HCT116 (cell line): Measurements from ENCODE around the gene UBA7. TPM values are rescaled to one million over a fixed set of nuclear protein-coding genes. Genes with fewer than 3 reads are reported as not detected.

Source experiments
- ATAC-seq: fragments of 200-7000 bp; cut with Tn5 transposase; 2 replicates; pipeline ENCODE4 v1.9.1; 2020; ENCODE audit warnings: mild to moderate bottlenecking, moderate library complexity
- BruUV-seq: library from RNA; stranded (reverse); fragments of 400-500 nt; replicated peaks from 2 replicates; lab custom pipeline; 2021; lab: Mats Ljungman, UMichigan
- CTCF ChIA-PET: fragments of 300-600 bp; sonication (Branson Sonifier 250); formaldehyde crosslinking; loops from one replicate; lab custom pipeline; 2021; ENCODE audit warnings: antibody characterized with exemption; lab: Charles Lee
- POLR2A ChIA-PET: fragments of 300-600, 350-600 bp; sonication (Branson Sonifier 250); formaldehyde crosslinking; loops from one replicate; lab custom pipeline; 2021; ENCODE audit warnings: antibody characterized with exemption; lab: Charles Lee
- RAD21 ChIA-PET, 2 experiments: fragments of 300-600 bp; sonication (Branson Sonifier 250); formaldehyde crosslinking; loops; one replicate each; lab custom pipeline; 2023; ENCODE audit warnings: low total read pairs in 2 of 2; ENCODE audit not compliant: uncharacterized antibody in 2 of 2, unreplicated experiment in 2 of 2, low non-redundant PET in 1 of 2; lab: Charles Lee
- DNase-seq: peaks from one replicate; pipeline ENCODE4 v3.0.0-alpha.2; 2010; ENCODE audit warnings: low read depth, low spot score
- H2AFZ ChIP-seq: fragments of 200-600 bp; shearing (Covaris generic), sonication (generic); 2 replicates; pipeline ENCODE4 v1.6.1; 2017; ENCODE audit warnings: low read depth, mixed run types, mixed read lengths, antibody characterized with exemption, low read length; ENCODE audit not compliant: poor library complexity, severe bottlenecking
- H3K27ac ChIP-seq: 2 replicates; pipeline ENCODE4 v1.5.1; 2012; ENCODE audit warnings: low read depth, low read length
- H3K27me3 ChIP-seq: fragments of 200-600 bp; sonication (generic); 2 replicates; pipeline ENCODE4 v1.6.1; 2016; ENCODE audit warnings: mixed run types, low read length, mixed read lengths; ENCODE audit not compliant: insufficient read depth
- H3K36me3 ChIP-seq, 2 experiments: fragments of 200-500 bp in 1 of 2; fragments of 200-600 bp in 1 of 2; sonication (Bioruptor generic) in 1 of 2; sonication (generic) in 1 of 2; 2 replicates each; pipeline versions ENCODE4 v1.5.1 to v1.6.1; 2014 to 2016; ENCODE audit warnings: low read length in 2 of 2, inconsistent platforms in 1 of 2, mixed read lengths in 1 of 2, mixed run types in 1 of 2; ENCODE audit not compliant: insufficient read depth in 2 of 2, control insufficient read depth in 1 of 2
- H3K4me1 ChIP-seq, 2 experiments: fragments of 200-600 bp in 1 of 2; sonication (generic) in 1 of 2; 2 replicates each; pipeline versions ENCODE4 v1.5.1 to v1.6.1; 2012 to 2017; ENCODE audit warnings: low read length in 2 of 2, inconsistent platforms in 1 of 2, mild to moderate bottlenecking in 1 of 2, mixed read lengths in 1 of 2, mixed run types in 1 of 2, moderate library complexity in 1 of 2; ENCODE audit not compliant: insufficient read depth in 2 of 2, control insufficient read depth in 1 of 2
- H3K4me2 ChIP-seq: fragments of 200-600 bp; sonication (generic); 2 replicates; pipeline ENCODE4 v1.6.1; 2017; ENCODE audit warnings: mixed run types, low read length, mixed read lengths
- H3K4me3 ChIP-seq, 2 experiments: fragments of 200-600 bp in 1 of 2; sonication (generic) in 1 of 2; replicated peaks in 1 of 2; 2 replicates each; pipeline ENCODE4 v1.5.1; 2011 to 2016; ENCODE audit warnings: low read length in 2 of 2, control low read depth in 1 of 2, low read depth in 1 of 2, mild to moderate bottlenecking in 1 of 2, mixed read lengths in 1 of 2, mixed run types in 1 of 2
- H3K79me2 ChIP-seq: fragments of 200-600 bp; sonication (generic); 2 replicates; pipeline ENCODE4 v1.6.1; 2017; ENCODE audit warnings: mild to moderate bottlenecking, mixed run types, low read length, moderate library complexity, mixed read lengths; ENCODE audit not compliant: insufficient read depth
- H3K9ac ChIP-seq: fragments of 200-600 bp; sonication (generic); 2 replicates; pipeline ENCODE4 v1.6.1; 2016; ENCODE audit warnings: low read length, mixed read lengths
- H3K9me2 ChIP-seq: fragments of 200-600 bp; sonication (generic), shearing (Covaris generic); 2 replicates; pipeline ENCODE4 v1.6.1; 2017; ENCODE audit warnings: mixed run types, mild to moderate bottlenecking, moderate library complexity; ENCODE audit not compliant: insufficient read depth
- H3K9me3 ChIP-seq, 2 experiments: fragments of 200-500 bp in 1 of 2; fragments of 200-600 bp in 1 of 2; sonication (Bioruptor generic) in 1 of 2; sonication (generic) in 1 of 2; 2 replicates each; pipeline ENCODE4 v1.6.1; 2014 to 2017; ENCODE audit warnings: low read length in 2 of 2, mixed read lengths in 2 of 2, inconsistent platforms in 1 of 2, low read depth in 1 of 2, mild to moderate bottlenecking in 1 of 2, mixed run types in 1 of 2, moderate library complexity in 1 of 2; ENCODE audit not compliant: control insufficient read depth in 1 of 2, insufficient read depth in 1 of 2
- H4K20me1 ChIP-seq: fragments of 200-600 bp; sonication (generic), shearing (Covaris generic); 2 replicates; pipeline ENCODE4 v1.6.1; 2017; ENCODE audit warnings: mixed run types, mild to moderate bottlenecking, moderate library complexity; ENCODE audit not compliant: insufficient read depth
- CBX3 ChIP-seq: IDR thresholded peaks from 2 replicates; pipeline ENCODE4 v1.6.1; 2012; ENCODE audit warnings: low read depth
- JUND ChIP-seq: IDR thresholded peaks from 2 replicates; pipeline ENCODE4 v1.6.1; 2012
- POLR2AphosphoS5 ChIP-seq: IDR thresholded peaks from 2 replicates; pipeline ENCODE4 v1.6.1; 2011; ENCODE audit warnings: mild to moderate bottlenecking, low read depth, low read length, moderate library complexity
- RAD21 ChIP-seq: IDR thresholded peaks from 2 replicates; pipeline ENCODE4 v1.6.1; 2012; ENCODE audit warnings: low read depth, mild to moderate bottlenecking
- SRF ChIP-seq: IDR thresholded peaks from 2 replicates; pipeline ENCODE4 v1.6.1; 2012; ENCODE audit warnings: low read depth
- TCF7L2 ChIP-seq: IDR thresholded peaks from 2 replicates; pipeline ENCODE4 v1.7.0; 2011; ENCODE audit warnings: borderline replicate concordance, inconsistent platforms; ENCODE audit not compliant: insufficient read depth, insufficient read length; ENCODE audit errors: extremely low read depth
- YY1 ChIP-seq: IDR thresholded peaks from 2 replicates; pipeline ENCODE4 v1.6.1; 2011; ENCODE audit warnings: low read length, low read depth, moderate library complexity, mild to moderate bottlenecking; ENCODE audit not compliant: insufficient replicate concordance; ENCODE audit errors: extremely low read depth
- ZBTB33 ChIP-seq: IDR thresholded peaks from 2 replicates; pipeline ENCODE4 v1.6.1; 2011; ENCODE audit warnings: mild to moderate bottlenecking, low read length, moderate library complexity; ENCODE audit not compliant: insufficient replicate concordance; ENCODE audit errors: extremely low read depth
- ZFX ChIP-seq: fragments of 450-650 bp; IDR thresholded peaks from 2 replicates; pipeline ENCODE4 v1.6.1; 2017
- intact Hi-C: fragments of 100-400 bp; cut with micrococcal nuclease; formaldehyde crosslinking; loops from 2 replicates; pipeline ENCODE4 v1.10.0; 2022
- total RNA-seq: library from RNA; stranded (reverse); gene quantifications from one replicate; pipeline ENCODE4 v1.2.1, GENCODE V29; 2021; ENCODE audit not compliant: unreplicated experiment
- TF ChIP-seq, protein P1 (sequence below): IDR thresholded peaks from 2 replicates; pipeline ENCODE4 v1.6.1; 2012
- TF ChIP-seq, protein P2 (sequence below): IDR thresholded peaks from 2 replicates; pipeline ENCODE4 v1.6.1; 2012

Gene UBA7
- total RNA-seq, 1 experiment from 2014 or later = 2.6 TPM

- H3K4me1 ChIP-seq = peaks cover 5 to 33% of the 10 kb centered on the region in 2 experiments; a peak in 3 of 4 replicates
- H3K4me3 ChIP-seq = no peak within 1 kb of the TSS
- no peaks in the 10 kb centered on the region for H3K79me2 ChIP-seq
- H3K36me3 ChIP-seq = no peaks in the 10 kb centered on the region
- RAD21 ChIA-PET = no interaction called here
- H3K27me3 ChIP-seq = no peaks in the 10 kb centered on the region
- ATAC-seq = no peak
- intact Hi-C loops = no loop called here
- H3K9me3 ChIP-seq = no peaks in the 10 kb centered on the region
- H2AFZ ChIP-seq = peak within 1 kb of the TSS; percentile 51
- TF ChIP-seq YY1 = peak; percentile 25
- TF ChIP-seq POLR2AphosphoS5 = no peak
- no peak for TF ChIP-seq CBX3
- TF ChIP-seq ZFX = no peak
- no peaks in the 10 kb centered on the region for H3K9me2 ChIP-seq
- CTCF ChIA-PET = interaction anchor here (1.2 kb wide), 1 partner anchor 260 kb away, joined by 3 read pairs; no protein-coding TSS in a partner anchor
- no peaks in the 10 kb centered on the region for H4K20me1 ChIP-seq
- peak within 1 kb of the TSS; percentile 56 for H3K4me2 ChIP-seq
- no TSS peak for BruUV-seq
- peak; percentile 43 for DNase-seq
- no peak within 1 kb of the TSS for H3K9ac ChIP-seq
- POLR2A ChIA-PET = no interaction called here
- no peak within 1 kb of the TSS for H3K27ac ChIP-seq
Observed at GRCh38 chr3:49799761-49800160, 14.0 kb downstream of the UBA7 start, which contains the start of gene CDHR4. Gene CDHR4 (minus strand): TSS chr3:49799873. CDS start chr3:49799812, 61 bp downstream.

- no peaks in the 10 kb centered on the region for H3K9me2 ChIP-seq
- no peak for TF ChIP-seq YY1
- no peak for TF ChIP-seq JUND
- TF ChIP-seq ZFX = no peak
- no peak for TF ChIP-seq CBX3
- no peak for TF ChIP-seq TCF7L2
- TF ChIP-seq, protein P1, sequence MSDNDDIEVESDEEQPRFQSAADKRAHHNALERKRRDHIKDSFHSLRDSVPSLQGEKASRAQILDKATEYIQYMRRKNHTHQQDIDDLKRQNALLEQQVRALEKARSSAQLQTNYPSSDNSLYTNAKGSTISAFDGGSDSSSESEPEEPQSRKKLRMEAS = no peak
- TF ChIP-seq, protein P2, sequence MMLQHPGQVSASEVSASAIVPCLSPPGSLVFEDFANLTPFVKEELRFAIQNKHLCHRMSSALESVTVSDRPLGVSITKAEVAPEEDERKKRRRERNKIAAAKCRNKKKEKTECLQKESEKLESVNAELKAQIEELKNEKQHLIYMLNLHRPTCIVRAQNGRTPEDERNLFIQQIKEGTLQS = no peak
- no peak for TF ChIP-seq RAD21
- no peak for TF ChIP-seq SRF
- no peak for TF ChIP-seq ZBTB33
- TF ChIP-seq POLR2AphosphoS5 = no peak
- intact Hi-C loops = no loop called here
- H3K4me2 ChIP-seq = peak overlapping the region; percentile 56
- peaks cover 5 to 31% of the 10 kb centered on the region in 2 experiments; a peak in 3 of 4 replicates for H3K4me1 ChIP-seq
- no peaks in the 10 kb centered on the region for H3K79me2 ChIP-seq
- ChIA-PET POLR2A (no interaction called here), CTCF (interaction anchor here (1.2 kb wide), 1 partner anchor 259 kb away, joined by 3 read pairs; no protein-coding TSS in a partner anchor), RAD21 (interaction anchor here in 1 of 2 experiments (0.6 kb wide), 1 partner anchor 108 kb away, joined by 4 read pairs; no protein-coding TSS in a partner anchor)
- H3K27me3 ChIP-seq = no peaks in the 10 kb centered on the region
- H3K4me3 ChIP-seq = no peak overlapping the region
- no peaks in the 10 kb centered on the region for H3K36me3 ChIP-seq
- DNase-seq (no peak), ATAC-seq (no peak)
- no peak overlapping the region for H2AFZ ChIP-seq
- H3K27ac ChIP-seq = no peak overlapping the region
- no peak overlapping the region for H3K9ac ChIP-seq
- H3K9me3 ChIP-seq = no peaks in the 10 kb centered on the region
- no TSS peak for BruUV-seq
- H4K20me1 ChIP-seq = no peaks in the 10 kb centered on the region
Observed at GRCh38 chr3:49799105-49799504, 14.6 kb downstream of the UBA7 start.
